D721Med (cell line): ENCODE measurements around the gene MSLN.

Source experiments
- DNase-seq: peaks from one replicate; pipeline ENCODE4 v3.0.0; 2011; ENCODE audit warnings: low spot score; ENCODE audit not compliant: insufficient read length
- FAIRE-seq: peaks from 2 replicates; lab custom pipeline; 2011; peaks lifted over from hg19 to GRCh38; lab: Jason Lieb, UNC
- CTCF ChIP-seq: IDR thresholded peaks from 2 replicates; pipeline ENCODE4 v1.5.1; 2012; ENCODE audit warnings: mild to moderate bottlenecking, control low read depth; ENCODE audit not compliant: insufficient read depth; ENCODE audit errors: missing control alignments

Gene MSLN

GRCh38 chr16:763369-764183 is 3.0 kb downstream of the MSLN start:
- DNase-seq (no peak), FAIRE-seq (no peak)
- TF ChIP-seq CTCF: no peak

GRCh38 chr16:764184-764750 is 3.7 kb downstream of the MSLN start:
- DNase-seq: no peak
- no peak for TF ChIP-seq CTCF
- no peak for FAIRE-seq

- DNase-seq (no peak), FAIRE-seq (no peak)
- TF ChIP-seq CTCF: no peak
These were observed 4.4 kb downstream of the MSLN start for GRCh38 chr16:764848-765487.

GRCh38 chr16:765488-765865 is 4.9 kb downstream of the MSLN start:
- DNase-seq: no peak
- no peak for FAIRE-seq
- TF ChIP-seq CTCF: no peak

GRCh38 chr16:766008-766819 is 5.7 kb downstream of the MSLN start:
- FAIRE-seq: no peak
- no peak for TF ChIP-seq CTCF
- DNase-seq: no peak

GRCh38 chr16:766820-767640 is 6.5 kb downstream of the MSLN start:
- DNase-seq (no peak), FAIRE-seq (no peak)
- TF ChIP-seq CTCF: no peak
